ENCODE measurements around the gene TNNI2.
A peak's percentile ranks its signal among the peaks of the same experiment; 100 is the strongest.

DNA sequence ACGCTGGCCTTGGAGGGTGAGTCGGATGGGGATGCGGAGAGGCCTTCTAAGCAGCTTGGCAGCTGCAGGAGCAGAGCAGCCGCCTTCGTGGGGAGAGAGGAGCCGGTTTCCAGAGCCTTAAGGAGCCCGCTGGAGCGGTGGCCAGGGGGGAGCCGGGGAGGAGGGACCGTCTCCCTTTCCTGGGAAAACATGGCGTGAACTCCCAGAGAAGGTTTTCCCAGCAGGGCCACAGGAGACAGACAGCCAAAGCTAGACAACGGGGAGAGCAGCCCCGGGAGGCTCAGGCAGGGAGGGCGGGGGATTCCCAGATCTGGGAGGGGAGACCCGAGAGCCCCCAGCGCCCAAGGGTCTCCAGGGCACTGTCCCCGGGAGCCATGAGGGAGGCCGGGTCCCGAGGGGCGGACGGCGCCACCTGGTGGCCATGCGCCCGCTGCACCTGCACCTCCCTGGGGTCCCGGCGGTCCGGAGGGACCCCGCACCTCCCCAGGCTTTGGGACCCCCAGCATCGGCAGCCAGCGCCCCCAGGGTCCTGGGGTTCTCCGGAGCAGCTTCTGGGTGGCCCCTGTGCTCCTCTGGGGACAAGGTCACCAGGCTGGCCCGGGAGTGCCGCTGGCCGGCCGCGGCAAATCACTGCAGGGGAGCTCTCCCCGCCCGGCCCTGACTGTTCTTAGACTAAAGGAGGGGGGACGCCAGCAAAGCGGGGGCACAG, 6.4 kb upstream of the TNNI2 start:
- TF ChIP-seq FOXA1 (IDR thresholded peaks at IDR 0.05) (no peak), TAF1 (conservative IDR thresholded peaks at IDR 0.05) (no peak), NR2F2 (IDR thresholded peaks at IDR 0.05) (no peak), RAD21 (IDR thresholded peaks at IDR 0.05) (peak; percentile 75 to 81), JUND (IDR thresholded peaks at IDR 0.05) (no peak), EGR1 (IDR thresholded peaks at IDR 0.05; ENCODE audit: low read depth in 2 of 2) (no peak), SP1 (IDR thresholded peaks at IDR 0.05) (no peak), FOXA2 (IDR thresholded peaks at IDR 0.05) (no peak)
- TF ChIP-seq, protein P1, sequence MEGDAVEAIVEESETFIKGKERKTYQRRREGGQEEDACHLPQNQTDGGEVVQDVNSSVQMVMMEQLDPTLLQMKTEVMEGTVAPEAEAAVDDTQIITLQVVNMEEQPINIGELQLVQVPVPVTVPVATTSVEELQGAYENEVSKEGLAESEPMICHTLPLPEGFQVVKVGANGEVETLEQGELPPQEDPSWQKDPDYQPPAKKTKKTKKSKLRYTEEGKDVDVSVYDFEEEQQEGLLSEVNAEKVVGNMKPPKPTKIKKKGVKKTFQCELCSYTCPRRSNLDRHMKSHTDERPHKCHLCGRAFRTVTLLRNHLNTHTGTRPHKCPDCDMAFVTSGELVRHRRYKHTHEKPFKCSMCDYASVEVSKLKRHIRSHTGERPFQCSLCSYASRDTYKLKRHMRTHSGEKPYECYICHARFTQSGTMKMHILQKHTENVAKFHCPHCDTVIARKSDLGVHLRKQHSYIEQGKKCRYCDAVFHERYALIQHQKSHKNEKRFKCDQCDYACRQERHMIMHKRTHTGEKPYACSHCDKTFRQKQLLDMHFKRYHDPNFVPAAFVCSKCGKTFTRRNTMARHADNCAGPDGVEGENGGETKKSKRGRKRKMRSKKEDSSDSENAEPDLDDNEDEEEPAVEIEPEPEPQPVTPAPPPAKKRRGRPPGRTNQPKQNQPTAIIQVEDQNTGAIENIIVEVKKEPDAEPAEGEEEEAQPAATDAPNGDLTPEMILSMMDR (IDR thresholded peaks at IDR 0.05; ENCODE audit: low read depth, low read length, missing input control), result peak; percentile 81
- TF ChIP-seq, protein P2, sequence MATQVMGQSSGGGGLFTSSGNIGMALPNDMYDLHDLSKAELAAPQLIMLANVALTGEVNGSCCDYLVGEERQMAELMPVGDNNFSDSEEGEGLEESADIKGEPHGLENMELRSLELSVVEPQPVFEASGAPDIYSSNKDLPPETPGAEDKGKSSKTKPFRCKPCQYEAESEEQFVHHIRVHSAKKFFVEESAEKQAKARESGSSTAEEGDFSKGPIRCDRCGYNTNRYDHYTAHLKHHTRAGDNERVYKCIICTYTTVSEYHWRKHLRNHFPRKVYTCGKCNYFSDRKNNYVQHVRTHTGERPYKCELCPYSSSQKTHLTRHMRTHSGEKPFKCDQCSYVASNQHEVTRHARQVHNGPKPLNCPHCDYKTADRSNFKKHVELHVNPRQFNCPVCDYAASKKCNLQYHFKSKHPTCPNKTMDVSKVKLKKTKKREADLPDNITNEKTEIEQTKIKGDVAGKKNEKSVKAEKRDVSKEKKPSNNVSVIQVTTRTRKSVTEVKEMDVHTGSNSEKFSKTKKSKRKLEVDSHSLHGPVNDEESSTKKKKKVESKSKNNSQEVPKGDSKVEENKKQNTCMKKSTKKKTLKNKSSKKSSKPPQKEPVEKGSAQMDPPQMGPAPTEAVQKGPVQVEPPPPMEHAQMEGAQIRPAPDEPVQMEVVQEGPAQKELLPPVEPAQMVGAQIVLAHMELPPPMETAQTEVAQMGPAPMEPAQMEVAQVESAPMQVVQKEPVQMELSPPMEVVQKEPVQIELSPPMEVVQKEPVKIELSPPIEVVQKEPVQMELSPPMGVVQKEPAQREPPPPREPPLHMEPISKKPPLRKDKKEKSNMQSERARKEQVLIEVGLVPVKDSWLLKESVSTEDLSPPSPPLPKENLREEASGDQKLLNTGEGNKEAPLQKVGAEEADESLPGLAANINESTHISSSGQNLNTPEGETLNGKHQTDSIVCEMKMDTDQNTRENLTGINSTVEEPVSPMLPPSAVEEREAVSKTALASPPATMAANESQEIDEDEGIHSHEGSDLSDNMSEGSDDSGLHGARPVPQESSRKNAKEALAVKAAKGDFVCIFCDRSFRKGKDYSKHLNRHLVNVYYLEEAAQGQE (IDR thresholded peaks at IDR 0.05), result no peak
- TF ChIP-seq, protein P3, sequence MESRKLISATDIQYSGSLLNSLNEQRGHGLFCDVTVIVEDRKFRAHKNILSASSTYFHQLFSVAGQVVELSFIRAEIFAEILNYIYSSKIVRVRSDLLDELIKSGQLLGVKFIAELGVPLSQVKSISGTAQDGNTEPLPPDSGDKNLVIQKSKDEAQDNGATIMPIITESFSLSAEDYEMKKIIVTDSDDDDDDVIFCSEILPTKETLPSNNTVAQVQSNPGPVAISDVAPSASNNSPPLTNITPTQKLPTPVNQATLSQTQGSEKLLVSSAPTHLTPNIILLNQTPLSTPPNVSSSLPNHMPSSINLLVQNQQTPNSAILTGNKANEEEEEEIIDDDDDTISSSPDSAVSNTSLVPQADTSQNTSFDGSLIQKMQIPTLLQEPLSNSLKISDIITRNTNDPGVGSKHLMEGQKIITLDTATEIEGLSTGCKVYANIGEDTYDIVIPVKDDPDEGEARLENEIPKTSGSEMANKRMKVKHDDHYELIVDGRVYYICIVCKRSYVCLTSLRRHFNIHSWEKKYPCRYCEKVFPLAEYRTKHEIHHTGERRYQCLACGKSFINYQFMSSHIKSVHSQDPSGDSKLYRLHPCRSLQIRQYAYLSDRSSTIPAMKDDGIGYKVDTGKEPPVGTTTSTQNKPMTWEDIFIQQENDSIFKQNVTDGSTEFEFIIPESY (IDR thresholded peaks at IDR 0.05), result no peak
- TF ChIP-seq, protein P4, sequence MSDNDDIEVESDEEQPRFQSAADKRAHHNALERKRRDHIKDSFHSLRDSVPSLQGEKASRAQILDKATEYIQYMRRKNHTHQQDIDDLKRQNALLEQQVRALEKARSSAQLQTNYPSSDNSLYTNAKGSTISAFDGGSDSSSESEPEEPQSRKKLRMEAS (IDR thresholded peaks at IDR 0.05), result no peak
- TF ChIP-seq, protein P5, sequence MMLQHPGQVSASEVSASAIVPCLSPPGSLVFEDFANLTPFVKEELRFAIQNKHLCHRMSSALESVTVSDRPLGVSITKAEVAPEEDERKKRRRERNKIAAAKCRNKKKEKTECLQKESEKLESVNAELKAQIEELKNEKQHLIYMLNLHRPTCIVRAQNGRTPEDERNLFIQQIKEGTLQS (IDR thresholded peaks at IDR 0.05), result no peak
